GM18520 (cell line): Measurements from ENCODE around the gene CEP57.
"Not testable (repeated sequence)": the region's sequence is repeated elsewhere in the genome, so short reads cannot be mapped to it uniquely, and the experiment has no call there.

ENCODE experiments used
- ATAC-seq: cut with Tn5 transposase; IDR thresholded peaks from one replicate; pipeline ENCODE4 v1.9.1; 2021; ENCODE audit not compliant: unreplicated experiment

Gene CEP57

DNA sequence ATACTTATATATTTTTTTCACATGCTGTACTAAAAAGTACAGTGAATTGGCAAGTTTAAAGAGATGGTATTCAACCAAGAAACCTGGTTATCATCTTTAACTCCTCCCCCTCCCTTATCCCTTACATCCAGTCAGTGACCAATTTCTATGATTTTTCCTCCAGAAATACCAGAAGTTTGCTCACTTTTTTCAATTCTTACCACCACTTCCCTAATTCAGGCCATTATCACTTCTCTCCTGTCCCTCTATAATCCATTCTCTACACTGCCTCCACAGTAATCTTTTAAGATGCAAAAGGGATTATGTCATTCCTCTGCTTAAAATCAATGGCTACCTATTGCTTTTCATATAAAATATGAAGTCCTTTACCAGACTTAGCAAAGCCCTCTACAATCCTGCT, 62.8 kb downstream of the CEP57 start:
- ATAC-seq: no peak

GRCh38 chr11:95853862-95854261, 63.6 kb downstream of the CEP57 start:
- ATAC-seq: no peak

- ATAC-seq: not testable (repeated sequence)
These were observed 64.1 kb downstream of the CEP57 start for GRCh38 chr11:95854362-95854761.

DNA sequence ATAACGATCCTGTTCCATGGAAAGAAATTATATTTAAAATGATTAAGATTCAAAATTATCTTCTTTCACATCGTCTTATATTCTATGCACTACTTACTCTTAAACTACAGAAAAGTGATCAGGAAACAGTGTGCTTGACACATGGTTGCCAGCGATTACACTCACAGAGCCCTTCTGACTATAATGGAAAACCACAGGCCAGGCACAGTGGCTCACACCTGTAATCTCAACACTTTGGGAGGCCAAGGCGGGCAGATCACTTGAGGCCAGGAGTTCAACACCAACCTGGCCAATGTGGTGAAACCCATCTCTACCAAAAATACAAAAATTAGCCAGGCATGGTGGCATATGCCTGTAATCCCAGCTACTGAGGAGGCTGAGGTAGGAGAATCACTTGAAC, 69.7 kb downstream of the CEP57 start:
- not testable (repeated sequence) for ATAC-seq

- no peak for ATAC-seq
These were observed 73.3 kb downstream of the CEP57 start for GRCh38 chr11:95863486-95864140.

GRCh38 chr11:95867105-95867504, 76.8 kb downstream of the CEP57 start:
- ATAC-seq: no peak

DNA sequence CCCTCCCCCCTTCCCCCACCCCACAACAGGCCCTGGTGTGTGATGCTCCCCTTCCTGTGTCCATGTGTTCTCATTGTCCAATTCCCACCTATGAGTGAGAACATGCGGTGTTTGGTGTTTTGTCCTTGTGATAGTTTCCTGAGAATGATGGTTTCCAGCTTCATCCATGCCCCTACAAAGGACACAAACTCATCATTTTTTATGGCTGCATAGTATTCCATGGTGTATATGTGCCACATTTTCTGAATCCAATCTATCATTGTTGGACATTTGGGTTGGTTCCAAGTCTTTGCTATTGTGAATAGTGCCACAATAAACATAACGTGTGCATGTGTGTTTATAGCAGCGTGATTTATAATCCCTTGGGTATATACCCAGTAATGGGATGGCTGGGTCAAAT, 80.6 kb downstream of the CEP57 start:
- not testable (repeated sequence) for ATAC-seq

- no peak for ATAC-seq
These were observed 87.0 kb downstream of the CEP57 start for GRCh38 chr11:95877291-95877690.
